Right lobe of liver (tissue), 6 donors: ENCODE data around the gene ZFP36L1. TPM values are rescaled to one million over a fixed set of nuclear protein-coding genes. Genes with fewer than 3 reads are reported as not detected.

Source experiments
- ATAC-seq, 4 donors: fragments of 200-7000 bp; cut with Tn5 transposase; one replicate each; pipeline ENCODE4 v1.9.1; 2020; ENCODE audit warnings: mild to moderate bottlenecking in 4 of 4, moderate library complexity in 4 of 4
- DNase-seq, 3 donors: peaks; one replicate each; pipeline ENCODE4 v3.0.0-alpha.2; 2020
- H3K27ac ChIP-seq, 3 donors: fragments of 200-600 bp; one replicate each; pipeline ENCODE4 v1.8.0; 2022
- H3K27me3 ChIP-seq, 2 donors: fragments of 200-600 bp; one replicate each; pipeline ENCODE4 v1.8.0; 2022
- H3K36me3 ChIP-seq, 4 donors: fragments of 200-600 bp; sonication (generic) in 1 of 4; one replicate each; pipeline versions ENCODE4 v1.5.1 to v1.8.0; 2017 to 2022; ENCODE audit warnings: control low read depth in 1 of 4
- H3K4me1 ChIP-seq, 4 donors: fragments of 200-600 bp; sonication (generic) in 1 of 4; one replicate each; pipeline versions ENCODE4 v1.5.1 to v1.8.0; 2017 to 2022; ENCODE audit warnings: control low read depth in 1 of 4
- H3K4me3 ChIP-seq, 3 donors: fragments of 200-600 bp; one replicate each; pipeline ENCODE4 v1.8.0; 2022
- H3K9me3 ChIP-seq, 4 donors: fragments of 200-600 bp; sonication (generic) in 1 of 4; one replicate each; pipeline versions ENCODE4 v1.5.1 to v1.8.0; 2017 to 2022; ENCODE audit warnings: control low read depth in 1 of 4
- CTCF ChIP-seq, 4 donors: fragments of 200-600 bp in 3 of 4; fragments of 450-650 bp in 1 of 4; IDR thresholded peaks; one replicate each; pipeline versions ENCODE4 v1.5.1 to v1.8.0; 2016 to 2022; ENCODE audit warnings: antibody characterized with exemption in 4 of 4, mild to moderate bottlenecking in 2 of 4
- POLR2A ChIP-seq: fragments of 450-650 bp; IDR thresholded peaks from one replicate; pipeline ENCODE4 v1.6.1; 2017; ENCODE audit warnings: antibody characterized with exemption, mild to moderate bottlenecking
- WGBS: methylation state at CpG from one replicate; pipeline ENCODE4 v1.1.6; 2018; ENCODE audit warnings: low coverage, low lambda C conversion rate; ENCODE audit not compliant: insufficient coverage; ENCODE audit errors: missing lambda C conversion rate; 5-methylcytosine and 5-hydroxymethylcytosine counted together
- intact Hi-C, 2 donors: fragments of 100-400 bp; cut with DNase I; formaldehyde crosslinking; loops; one replicate each; pipeline versions ENCODE4 v1.11.2 to v1.14.1; 2022
- total RNA-seq, 6 experiments: library from RNA; depleted of rRNA in 2 of 6; stranded (reverse); fragments of >200 nt in 2 of 6; fragmentation: NEBNext Ultra II Directional in 3 of 6; extraction: Animal tissue kit (Norgen Biotek cat#: 25700) in 3 of 6; gene quantifications; one replicate each; pipeline versions ENCODE4 v1.1.0 to v1.2.4, GENCODE V29; 2016 to 2023
- donor health status: DM: no; HTN: yes; CAD: no.
- donor health status: DM: no; HTN: no; CAD: no.
- donor health status: DM: no; HTN: no; CAD: no.
- donor health status: DM: no; HTN: yes; CAD: no.
- donor health status: DM: no; HTN: yes; CAD: no.

Gene ZFP36L1
- total RNA-seq, 6 experiments from 2014 or later, result 109 to 298 (median 218) TPM

GRCh38 chr14:68800953-68801352 lies 8.1 kb upstream of the ZFP36L1 start:
- Histone ChIP-seq H3K27me3 (no peaks in the 10 kb centered on the region), H3K36me3 (no peaks in the 10 kb centered on the region), H3K4me1 (peaks cover 0 to 8% (median 3%) of the 10 kb centered on the region in 4 donors), H3K4me3 (no peak overlapping the region), H3K27ac (no peak overlapping the region), H3K9me3 (no peaks in the 10 kb centered on the region)
- intact Hi-C loops, result no loop called here
- ATAC-seq, result no peak
- TF ChIP-seq CTCF (IDR thresholded peaks at IDR 0.05) (no peak), POLR2A (no peak)
- DNase-seq, result no peak

- intact Hi-C loops, result no loop called here
- TF ChIP-seq CTCF (IDR thresholded peaks at IDR 0.05) (no peak), POLR2A (no peak)
- DNase-seq (no peak), ATAC-seq (no peak)
- Histone ChIP-seq H3K27me3 (no peaks in the 10 kb centered on the region), H3K4me1 (peaks cover 0 to 6% (median 3%) of the 10 kb centered on the region in 4 donors), H3K27ac (no peak overlapping the region), H3K9me3 (no peaks in the 10 kb centered on the region), H3K4me3 (no peak overlapping the region), H3K36me3 (no peaks in the 10 kb centered on the region)
- 58% methylated on average over 2 of the region's 2 CpGs for WGBS
These were observed 7.5 kb upstream of the ZFP36L1 start for GRCh38 chr14:68800390-68800789.

- peaks cover 0 to 6% (median 3%) of the 10 kb centered on the region in 4 donors for H3K4me1 ChIP-seq
- no peak for ATAC-seq
- no peak overlapping the region for H3K4me3 ChIP-seq
- no peaks in the 10 kb centered on the region for H3K36me3 ChIP-seq
- no peak overlapping the region for H3K27ac ChIP-seq
- DNase-seq, result no peak
- intact Hi-C loops, result no loop called here
- no peaks in the 10 kb centered on the region for H3K9me3 ChIP-seq
- no peaks in the 10 kb centered on the region for H3K27me3 ChIP-seq
- TF ChIP-seq CTCF (IDR thresholded peaks at IDR 0.05) (no peak), POLR2A (no peak)
These were observed 5.8 kb upstream of the ZFP36L1 start for GRCh38 chr14:68798621-68799020.

- H3K27me3 ChIP-seq, result no peaks in the 10 kb centered on the region
- H3K36me3 ChIP-seq, result peaks cover 0 to 1% (median 0%) of the 10 kb centered on the region in 4 donors
- DNase-seq (peak in 1 of 3 donors; percentile 44), ATAC-seq (no peak)
- intact Hi-C loops, result loop anchor here in 1 of 2 donors (2.0 kb wide), 1 partner anchor 16 kb away; no protein-coding TSS in a partner anchor
- peaks cover 0 to 6% (median 3%) of the 10 kb centered on the region in 4 donors for H3K4me1 ChIP-seq
- H3K27ac ChIP-seq, result peak overlapping the region in 2 of 3 donors; percentile 100
- 76% methylated on average over 3 of the region's 7 CpGs for WGBS
- no peak for TF ChIP-seq POLR2A
- TF ChIP-seq CTCF (IDR thresholded peaks at IDR 0.05), result no peak
- H3K9me3 ChIP-seq, result no peaks in the 10 kb centered on the region
- no peak overlapping the region for H3K4me3 ChIP-seq
These were observed 4.3 kb upstream of the ZFP36L1 start for GRCh38 chr14:68797121-68797670.
